ENCODE measurements around the gene TXNDC15.

DNA sequence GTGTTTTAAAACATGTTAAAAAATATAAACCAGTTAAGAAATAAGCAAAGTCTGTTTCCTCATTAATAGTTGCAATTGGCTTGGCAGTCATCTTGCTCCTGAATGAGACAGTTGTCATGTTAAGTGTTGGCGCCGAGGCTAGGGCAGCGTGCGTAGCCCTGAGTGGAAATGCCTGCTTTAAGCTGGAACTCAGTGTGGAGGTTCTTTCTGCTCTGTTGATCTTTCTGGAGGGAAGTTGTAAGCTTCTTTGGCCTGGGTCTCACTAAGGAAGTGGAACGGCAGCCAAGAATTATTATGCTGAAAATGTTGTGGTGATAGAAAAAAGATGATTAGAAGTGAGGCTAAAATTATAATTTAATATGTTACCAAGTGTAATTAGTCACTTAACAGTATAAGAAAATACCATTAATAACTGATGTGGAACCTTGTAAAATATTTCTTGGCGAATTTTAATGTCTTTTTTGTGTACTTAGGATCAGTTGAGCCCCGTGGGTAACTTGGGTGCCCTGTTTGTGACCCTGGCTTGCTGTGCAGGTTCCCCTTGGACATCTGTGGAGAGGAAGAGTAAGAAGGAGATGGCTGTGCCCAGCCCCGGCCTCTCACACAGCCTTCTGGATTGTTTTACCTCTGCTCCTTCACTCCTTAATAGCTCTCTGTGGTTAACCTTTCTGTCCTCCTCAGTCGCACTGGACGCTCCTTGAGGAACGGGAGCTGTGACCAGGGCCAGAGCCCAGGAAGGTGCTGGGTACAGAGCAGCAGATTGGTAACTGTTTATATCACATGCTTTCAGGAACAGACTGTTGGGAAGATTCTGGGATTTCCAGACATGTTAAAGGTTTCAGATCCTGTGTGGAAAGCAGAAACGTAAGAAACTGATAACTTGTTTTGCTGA is 61.8 kb downstream of the TXNDC15 start:
- TF ChIP-seq POLR2A (IDR thresholded peaks at IDR 0.05) (no peak), POLR2AphosphoS5 (IDR thresholded peaks at IDR 0.05; ENCODE audit: insufficient read depth in 1 of 2, low read depth in 1 of 2) (no peak)
- TF ChIP-seq, protein P1, sequence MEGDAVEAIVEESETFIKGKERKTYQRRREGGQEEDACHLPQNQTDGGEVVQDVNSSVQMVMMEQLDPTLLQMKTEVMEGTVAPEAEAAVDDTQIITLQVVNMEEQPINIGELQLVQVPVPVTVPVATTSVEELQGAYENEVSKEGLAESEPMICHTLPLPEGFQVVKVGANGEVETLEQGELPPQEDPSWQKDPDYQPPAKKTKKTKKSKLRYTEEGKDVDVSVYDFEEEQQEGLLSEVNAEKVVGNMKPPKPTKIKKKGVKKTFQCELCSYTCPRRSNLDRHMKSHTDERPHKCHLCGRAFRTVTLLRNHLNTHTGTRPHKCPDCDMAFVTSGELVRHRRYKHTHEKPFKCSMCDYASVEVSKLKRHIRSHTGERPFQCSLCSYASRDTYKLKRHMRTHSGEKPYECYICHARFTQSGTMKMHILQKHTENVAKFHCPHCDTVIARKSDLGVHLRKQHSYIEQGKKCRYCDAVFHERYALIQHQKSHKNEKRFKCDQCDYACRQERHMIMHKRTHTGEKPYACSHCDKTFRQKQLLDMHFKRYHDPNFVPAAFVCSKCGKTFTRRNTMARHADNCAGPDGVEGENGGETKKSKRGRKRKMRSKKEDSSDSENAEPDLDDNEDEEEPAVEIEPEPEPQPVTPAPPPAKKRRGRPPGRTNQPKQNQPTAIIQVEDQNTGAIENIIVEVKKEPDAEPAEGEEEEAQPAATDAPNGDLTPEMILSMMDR (IDR thresholded peaks at IDR 0.05): no peak
